Measurements from ENCODE around the gene BTBD7. TPM values are rescaled to one million over a fixed set of nuclear protein-coding genes. Genes with fewer than 3 reads are reported as not detected.

Gene BTBD7
- total and polyA plus RNA-seq, 8 donors: 5.7 to 99.2 (median 25.6) TPM

- no peaks in the 10 kb centered on the region for H3K4me1 ChIP-seq
- no peaks in the 10 kb centered on the region for H3K9me3 ChIP-seq
- intact Hi-C loops (cut with DNase I; ENCODE audit: low total_unique reads): no loop called here
- TF ChIP-seq POLR2A (IDR thresholded peaks at IDR 0.05) (no peak), EP300 (IDR thresholded peaks at IDR 0.05) (no peak), POLR2AphosphoS5 (IDR thresholded peaks at IDR 0.05) (no peak)
- TF ChIP-seq, protein P1, sequence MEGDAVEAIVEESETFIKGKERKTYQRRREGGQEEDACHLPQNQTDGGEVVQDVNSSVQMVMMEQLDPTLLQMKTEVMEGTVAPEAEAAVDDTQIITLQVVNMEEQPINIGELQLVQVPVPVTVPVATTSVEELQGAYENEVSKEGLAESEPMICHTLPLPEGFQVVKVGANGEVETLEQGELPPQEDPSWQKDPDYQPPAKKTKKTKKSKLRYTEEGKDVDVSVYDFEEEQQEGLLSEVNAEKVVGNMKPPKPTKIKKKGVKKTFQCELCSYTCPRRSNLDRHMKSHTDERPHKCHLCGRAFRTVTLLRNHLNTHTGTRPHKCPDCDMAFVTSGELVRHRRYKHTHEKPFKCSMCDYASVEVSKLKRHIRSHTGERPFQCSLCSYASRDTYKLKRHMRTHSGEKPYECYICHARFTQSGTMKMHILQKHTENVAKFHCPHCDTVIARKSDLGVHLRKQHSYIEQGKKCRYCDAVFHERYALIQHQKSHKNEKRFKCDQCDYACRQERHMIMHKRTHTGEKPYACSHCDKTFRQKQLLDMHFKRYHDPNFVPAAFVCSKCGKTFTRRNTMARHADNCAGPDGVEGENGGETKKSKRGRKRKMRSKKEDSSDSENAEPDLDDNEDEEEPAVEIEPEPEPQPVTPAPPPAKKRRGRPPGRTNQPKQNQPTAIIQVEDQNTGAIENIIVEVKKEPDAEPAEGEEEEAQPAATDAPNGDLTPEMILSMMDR (IDR thresholded peaks at IDR 0.05): no peak
- no peak overlapping the region for H3K27ac ChIP-seq
- peaks cover 45 to 100% (median 97%) of the 10 kb centered on the region in 4 donors for H3K36me3 ChIP-seq
- DNase-seq: no peak
- no peaks in the 10 kb centered on the region for H3K27me3 ChIP-seq
- H3K4me3 ChIP-seq: no peak overlapping the region
These were observed 86.3 kb downstream of the BTBD7 start for GRCh38 chr14:93246534-93246933.

DNA sequence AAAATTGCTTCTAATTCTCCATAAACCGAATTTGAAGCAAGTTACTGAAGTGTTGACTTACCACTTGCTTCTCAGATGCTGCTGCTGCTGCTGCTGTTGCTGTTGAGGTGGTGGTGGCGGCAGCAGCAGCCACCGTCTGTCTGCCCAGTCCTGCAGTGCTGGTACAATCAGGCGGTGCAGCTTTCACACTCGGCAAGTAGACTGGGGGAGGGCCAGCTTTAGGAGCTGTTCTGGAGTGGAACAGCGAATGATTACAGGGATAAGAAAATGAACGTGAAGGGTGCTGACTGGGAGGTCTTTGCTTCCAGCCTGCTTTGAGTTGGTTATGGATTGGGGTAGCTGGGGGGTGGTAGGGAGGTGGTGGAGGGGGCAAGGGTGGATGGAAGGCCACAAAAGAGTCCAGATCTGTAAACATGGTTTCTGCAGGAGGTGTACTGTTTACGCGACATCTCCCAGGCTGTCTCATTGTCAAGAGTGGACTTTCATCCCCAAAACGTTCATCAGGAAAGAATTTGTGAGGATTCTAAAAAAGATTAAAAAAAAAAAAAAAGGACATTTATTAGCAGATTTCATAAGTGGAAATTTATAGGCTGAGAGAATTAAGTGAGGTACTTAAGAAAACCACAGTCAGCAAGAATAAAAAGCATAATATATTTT is 86.9 kb downstream of the BTBD7 start:
- no peaks in the 10 kb centered on the region for H3K27me3 ChIP-seq
- 78 to 91% (median 85%) methylated on average over 7 to 10 of the region's 10 CpGs for WGBS, 5 donors
- H3K36me3 ChIP-seq: peaks cover 50 to 100% (median 97%) of the 10 kb centered on the region in 4 donors
- DNase-seq: no peak
- no peak overlapping the region for H3K4me3 ChIP-seq
- H3K4me1 ChIP-seq: no peaks in the 10 kb centered on the region
- H3K27ac ChIP-seq: no peak overlapping the region
- H3K9me3 ChIP-seq: no peaks in the 10 kb centered on the region
- TF ChIP-seq, protein P1 (IDR thresholded peaks at IDR 0.05): no peak
- intact Hi-C loops (cut with DNase I; ENCODE audit: low total_unique reads): no loop called here

DNA sequence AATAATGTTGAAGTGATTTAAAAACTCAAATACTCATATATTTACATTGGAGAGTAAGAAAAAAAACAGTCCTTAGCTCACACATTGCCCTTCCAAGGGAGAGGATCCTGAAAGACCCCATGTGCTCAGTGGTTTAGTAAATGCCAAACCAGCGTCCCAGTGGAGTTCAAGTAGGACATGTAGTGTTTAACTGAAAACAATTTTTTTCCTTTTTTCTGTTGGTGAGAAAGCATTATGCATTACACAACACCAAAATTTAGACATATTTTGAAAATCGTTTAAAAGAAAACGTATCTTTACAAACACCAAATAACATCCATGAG is 92.2 kb downstream of the BTBD7 start:
- TF ChIP-seq, protein P1 (IDR thresholded peaks at IDR 0.05): no peak
- TF ChIP-seq POLR2AphosphoS5 (IDR thresholded peaks at IDR 0.05) (no peak), POLR2A (IDR thresholded peaks at IDR 0.05) (no peak), EP300 (IDR thresholded peaks at IDR 0.05) (no peak)
- no peaks in the 10 kb centered on the region for H3K9me3 ChIP-seq
- H3K36me3 ChIP-seq: peaks cover 37 to 63% (median 61%) of the 10 kb centered on the region in 4 donors
- DNase-seq: no peak
- intact Hi-C loops (cut with DNase I; ENCODE audit: low total_unique reads): no loop called here
- no peak overlapping the region for H3K27ac ChIP-seq
- no peaks in the 10 kb centered on the region for H3K4me1 ChIP-seq
- no peak overlapping the region for H3K4me3 ChIP-seq
- no peaks in the 10 kb centered on the region for H3K27me3 ChIP-seq
- WGBS, 5 donors: 87 to 92% (median 89%) methylated on average over 3 of the region's 3 CpGs

DNA sequence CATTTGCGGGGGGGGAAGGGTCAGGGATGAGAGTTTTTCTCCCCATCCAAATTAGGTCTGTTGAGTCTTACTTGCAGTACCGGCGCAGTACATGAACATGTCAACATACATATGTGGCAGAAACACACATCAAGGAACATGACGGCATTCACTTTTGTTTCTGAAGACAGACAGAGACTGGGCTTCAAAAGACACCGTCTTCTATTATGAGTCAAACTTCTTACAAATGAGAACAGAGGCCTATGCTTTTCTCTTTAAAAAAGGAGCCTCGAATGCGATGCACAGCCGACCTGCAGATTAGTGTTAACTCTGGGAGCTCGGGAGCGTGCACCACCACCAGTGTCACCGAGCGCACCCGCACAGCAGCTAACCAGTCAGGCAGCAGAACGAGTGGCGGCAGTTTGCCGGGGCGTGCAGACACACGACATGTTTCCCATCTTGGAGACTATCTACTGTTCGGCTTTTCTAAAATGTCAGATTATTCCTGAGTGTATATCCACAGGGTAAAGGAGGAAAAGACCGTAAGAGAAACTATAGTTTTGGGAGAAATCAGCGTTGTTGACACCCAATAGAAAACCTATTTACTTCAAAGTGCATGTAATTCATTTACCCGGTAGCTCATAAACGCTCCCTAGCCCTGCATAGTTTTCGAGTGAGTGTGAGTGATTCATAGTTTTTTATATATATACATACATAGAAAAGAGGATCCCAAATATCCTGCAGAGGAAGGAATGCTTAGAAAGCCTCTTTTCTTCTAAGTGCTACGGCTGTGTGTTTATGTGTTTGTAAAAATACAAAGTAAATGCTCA is 92.8 kb downstream of the BTBD7 start:
- Histone ChIP-seq H3K4me1 (no peaks in the 10 kb centered on the region), H3K27me3 (no peaks in the 10 kb centered on the region), H3K36me3 (peaks cover 31 to 57% (median 55%) of the 10 kb centered on the region in 4 donors), H3K27ac (no peak overlapping the region), H3K9me3 (no peaks in the 10 kb centered on the region), H3K4me3 (no peak overlapping the region)
- intact Hi-C loops (cut with DNase I; ENCODE audit: low total_unique reads): no loop called here
- TF ChIP-seq POLR2AphosphoS5 (IDR thresholded peaks at IDR 0.05): no peak
- TF ChIP-seq, protein P1 (IDR thresholded peaks at IDR 0.05): no peak
- TF ChIP-seq POLR2A (IDR thresholded peaks at IDR 0.05): no peak
- TF ChIP-seq EP300 (IDR thresholded peaks at IDR 0.05): no peak
- no peak for DNase-seq
- WGBS, 5 donors: 89 to 97% (median 94%) methylated on average over 25 of the region's 25 CpGs

Measured in stomach (tissue), 9 donors.